ENCODE data around the gene GAB2. TPM values are rescaled to one million over a fixed set of nuclear protein-coding genes. Genes with fewer than 3 reads are reported as not detected.

GAB2 gene
- polyA plus RNA-seq, 2 of the 4 experiments (the other 2 are of a cell fraction) = 2.8 to 4.7 TPM

GRCh38 chr11:78372114-78372768, 45.4 kb downstream of the GAB2 start:
- no peak for FAIRE-seq
- WGBS (ENCODE audit: missing lambda C conversion rate) = 90% methylated on average over 4 of the region's 4 CpGs
- no peak for DNase-seq (ENCODE audit: low read depth in 1 of 2, low spot score in 1 of 2)
- H3K4me1 ChIP-seq = peaks cover 6% of the 10 kb centered on the region; the same call in 1 of the 3 replicates
- no peak for TF ChIP-seq ZNF302 (CRISPR knock-in tag; IDR thresholded peaks at IDR 0.05)
- H3K27ac ChIP-seq = no peak overlapping the region
- POLR2A ChIA-PET = no interaction called here
- 0 out of 3 replicates have a peak, but pooled peaks cover 5% of the 10 kb centered on the region for H3K9me3 ChIP-seq
- no peak for ATAC-seq
- CTCF ChIA-PET = interaction anchor here (0.6 to 1.6 kb wide), 2 partner anchors 9 to 700 kb away, joined by 3 to 6 read pairs; no protein-coding TSS in a partner anchor
- H3K4me3 ChIP-seq = no peak overlapping the region
- no peak overlapping the region for H3K4me2 ChIP-seq

- TF ChIP-seq RAD21 (conservative IDR thresholded peaks at IDR 0.05 in 1 of 2, IDR thresholded peaks at IDR 0.05 in 1 of 2) = no peak
- no peak for TF ChIP-seq HOXA7 (CRISPR knock-in tag; IDR thresholded peaks at IDR 0.05)
- no peak for TF ChIP-seq HDAC2 (IDR thresholded peaks at IDR 0.05)
- no peak for TF ChIP-seq TP53 (CRISPR knock-in tag; IDR thresholded peaks at IDR 0.05)
- TF ChIP-seq RARB (CRISPR knock-in tag; IDR thresholded peaks at IDR 0.05) = no peak
- no peak for TF ChIP-seq CHD2 (IDR thresholded peaks at IDR 0.05; ENCODE audit: low read length, partially characterized antibody)
- no peak for TF ChIP-seq BHLHE40 (IDR thresholded peaks at IDR 0.05; ENCODE audit: low read depth, low read length)
- TF ChIP-seq PHF8 (IDR thresholded peaks at IDR 0.05; ENCODE audit: borderline replicate concordance, low read depth) = no peak
- no peak for TF ChIP-seq HES2 (IDR thresholded peaks at IDR 0.05)
- no peak for TF ChIP-seq EP300 (IDR thresholded peaks at IDR 0.05)
- TF ChIP-seq RFX5 (IDR thresholded peaks at IDR 0.05) = no peak
- TF ChIP-seq ATOH8 (CRISPR knock-in tag; IDR thresholded peaks at IDR 0.05; ENCODE audit: low read depth) = no peak
- no peak for TF ChIP-seq MAFK (IDR thresholded peaks at IDR 0.05; ENCODE audit: partially characterized antibody)
- no peak for TF ChIP-seq HOXB13 (CRISPR knock-in tag; IDR thresholded peaks at IDR 0.05; ENCODE audit: low read depth)
- no peak for TF ChIP-seq CBX2 (IDR thresholded peaks at IDR 0.05; ENCODE audit: borderline replicate concordance, low read depth)
- peaks cover 6% of the 10 kb centered on the region; the same call in 1 of the 3 replicates for H3K4me1 ChIP-seq
- CTCF ChIA-PET = interaction anchor here (1.6 kb wide), 1 partner anchor 10 kb away, joined by 6 read pairs; no protein-coding TSS in a partner anchor
- no peak overlapping the region for H3K4me2 ChIP-seq
- 60% methylated on average over 5 of the region's 5 CpGs for WGBS (ENCODE audit: missing lambda C conversion rate)
- DNase-seq (ENCODE audit: low read depth in 1 of 2, low spot score in 1 of 2) = no peak
- no peak for FAIRE-seq
- POLR2A ChIA-PET = no interaction called here
- H3K4me3 ChIP-seq = no peak overlapping the region
- peak in 1 of 2 experiments; percentile 21; a peak in 2 of 6 replicates for ATAC-seq
- no peaks in the 10 kb centered on the region for H3K9me3 ChIP-seq
- no peak overlapping the region for H3K27ac ChIP-seq
Observed at GRCh38 chr11:78371221-78371891, 46.3 kb downstream of the GAB2 start.

GRCh38 chr11:78370406-78371172, 47.0 kb downstream of the GAB2 start:
- ATAC-seq (peak; percentile 68 to 78; a peak in 5 of 6 replicates), FAIRE-seq (no peak), DNase-seq (ENCODE audit: low read depth in 1 of 2, low spot score in 1 of 2) (no peak)
- WGBS (ENCODE audit: missing lambda C conversion rate) = 59% methylated on average over 7 of the region's 7 CpGs
- no peak overlapping the region for H3K27ac ChIP-seq
- ChIA-PET POLR2A (no interaction called here), CTCF (interaction anchor here (1.6 kb wide), 1 partner anchor 10 kb away, joined by 6 read pairs; no protein-coding TSS in a partner anchor)
- no peak overlapping the region for H3K4me2 ChIP-seq
- H3K9me3 ChIP-seq = no peaks in the 10 kb centered on the region
- peaks cover 9% of the 10 kb centered on the region for H3K4me1 ChIP-seq
- H3K4me3 ChIP-seq = no peak overlapping the region
- TF ChIP-seq PHF8 (IDR thresholded peaks at IDR 0.05; ENCODE audit: borderline replicate concordance, low read depth) (no peak), NR3C1 (IDR thresholded peaks at IDR 0.05) (no peak), ZSCAN20 (CRISPR knock-in tag; IDR thresholded peaks at IDR 0.05) (no peak), HEYL (CRISPR knock-in tag; IDR thresholded peaks at IDR 0.05) (no peak)
